GM19239 (cell line): ENCODE results near the gene PER3.
A peak's percentile ranks its signal among the peaks of the same experiment; 100 is the strongest.

ENCODE experiments used
- DNase-seq: peaks from one replicate; pipeline ENCODE4 v3.0.0; 2011; ENCODE audit warnings: low spot score; ENCODE audit not compliant: insufficient read length
- FAIRE-seq: peaks from 2 replicates; lab custom pipeline; 2011; peaks lifted over from hg19 to GRCh38; lab: Jason Lieb, UNC

Gene PER3

GRCh38 chr1:7865978-7866377 is 81.9 kb downstream of the PER3 start:
- DNase-seq, result no peak
- no peak for FAIRE-seq

GRCh38 chr1:7868070-7868780 is 84.1 kb downstream of the PER3 start:
- FAIRE-seq (no peak), DNase-seq (no peak)

- FAIRE-seq (no peak), DNase-seq (no peak)
Observed at GRCh38 chr1:7869136-7869920, 85.2 kb downstream of the PER3 start.

GRCh38 chr1:7871136-7871535 is 87.0 kb downstream of the PER3 start:
- FAIRE-seq (no peak), DNase-seq (no peak)

- FAIRE-seq (no peak), DNase-seq (no peak)
Observed at GRCh38 chr1:7873801-7874795, 90.0 kb downstream of the PER3 start.

- peak; percentile 28 for FAIRE-seq
Observed at GRCh38 chr1:7878027-7878426, 93.9 kb downstream of the PER3 start.

GRCh38 chr1:7879228-7879627 is 95.1 kb downstream of the PER3 start:
- FAIRE-seq, result no peak
- DNase-seq, result no peak

More at GRCh38 chr1:7878027-7878426, 93.9 kb downstream of the PER3 start:
- DNase-seq, result no peak

- DNase-seq, result no peak
- FAIRE-seq, result no peak
Observed at GRCh38 chr1:7884757-7885156, 100.7 kb downstream of the PER3 start.

GRCh38 chr1:7885513-7886404 is 101.7 kb downstream of the PER3 start:
- DNase-seq, result no peak
- FAIRE-seq, result no peak

GRCh38 chr1:7886405-7886745 is 102.3 kb downstream of the PER3 start:
- DNase-seq (no peak), FAIRE-seq (no peak)

- DNase-seq (no peak), FAIRE-seq (no peak)
Observed at GRCh38 chr1:7888248-7889081, 104.4 kb downstream of the PER3 start.

GRCh38 chr1:7890853-7891252 is 106.8 kb downstream of the PER3 start:
- DNase-seq (no peak), FAIRE-seq (no peak)

- DNase-seq (no peak), FAIRE-seq (no peak)
Observed at GRCh38 chr1:7891804-7892203, 107.7 kb downstream of the PER3 start.

GRCh38 chr1:7893529-7894180 is 109.6 kb downstream of the PER3 start:
- FAIRE-seq (no peak), DNase-seq (no peak)
